ENCODE results near the gene SSUH2. TPM values are rescaled to one million over a fixed set of nuclear protein-coding genes. Genes with fewer than 3 reads are reported as not detected.

Gene SSUH2
- total RNA-seq, 1 experiment from 2014 or later = 0.51 TPM

DNA sequence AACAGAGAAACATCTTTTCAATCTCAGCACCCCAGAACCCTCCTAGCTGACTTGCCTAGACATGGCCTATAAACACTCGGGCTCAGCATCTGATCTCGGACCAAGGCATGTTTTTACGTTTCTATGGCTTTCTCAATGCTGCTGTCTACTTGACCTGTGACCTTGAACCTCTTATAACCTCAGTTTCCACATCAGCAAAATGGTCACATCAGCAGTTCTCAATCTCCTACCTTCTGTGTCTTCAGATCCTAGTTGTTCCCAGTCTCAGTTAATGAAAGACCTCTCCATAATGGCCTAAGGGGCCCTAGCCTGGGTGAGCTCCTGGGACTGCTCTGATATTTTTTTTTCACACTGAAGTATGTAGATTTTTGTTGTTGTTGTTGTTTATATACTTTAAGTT, 39.6 kb downstream of the SSUH2 start:
- TF ChIP-seq, protein P1, sequence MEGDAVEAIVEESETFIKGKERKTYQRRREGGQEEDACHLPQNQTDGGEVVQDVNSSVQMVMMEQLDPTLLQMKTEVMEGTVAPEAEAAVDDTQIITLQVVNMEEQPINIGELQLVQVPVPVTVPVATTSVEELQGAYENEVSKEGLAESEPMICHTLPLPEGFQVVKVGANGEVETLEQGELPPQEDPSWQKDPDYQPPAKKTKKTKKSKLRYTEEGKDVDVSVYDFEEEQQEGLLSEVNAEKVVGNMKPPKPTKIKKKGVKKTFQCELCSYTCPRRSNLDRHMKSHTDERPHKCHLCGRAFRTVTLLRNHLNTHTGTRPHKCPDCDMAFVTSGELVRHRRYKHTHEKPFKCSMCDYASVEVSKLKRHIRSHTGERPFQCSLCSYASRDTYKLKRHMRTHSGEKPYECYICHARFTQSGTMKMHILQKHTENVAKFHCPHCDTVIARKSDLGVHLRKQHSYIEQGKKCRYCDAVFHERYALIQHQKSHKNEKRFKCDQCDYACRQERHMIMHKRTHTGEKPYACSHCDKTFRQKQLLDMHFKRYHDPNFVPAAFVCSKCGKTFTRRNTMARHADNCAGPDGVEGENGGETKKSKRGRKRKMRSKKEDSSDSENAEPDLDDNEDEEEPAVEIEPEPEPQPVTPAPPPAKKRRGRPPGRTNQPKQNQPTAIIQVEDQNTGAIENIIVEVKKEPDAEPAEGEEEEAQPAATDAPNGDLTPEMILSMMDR (IDR thresholded peaks at IDR 0.05; ENCODE audit: unreplicated experiment) = no peak
- Mint-ChIP-seq H3K36me3 (ENCODE audit: insufficient read depth, unreplicated experiment) (no peaks in the 10 kb centered on the region), H3K27ac (ENCODE audit: low read depth, unreplicated experiment) (peak overlapping the region; percentile 10), H3K27me3 (ENCODE audit: insufficient read depth, unreplicated experiment) (no peaks in the 10 kb centered on the region), H3K4me1 (ENCODE audit: insufficient read depth, unreplicated experiment) (peaks cover 21% of the 10 kb centered on the region), H3K4me3 (ENCODE audit: unreplicated experiment) (no peak overlapping the region), H3K9me3 (ENCODE audit: unreplicated experiment) (no peaks in the 10 kb centered on the region)
- BruUV-seq (replicated peaks) = no TSS peak
- ChIA-PET POLR2A (no interaction called here), CTCF (interaction anchor here (1.4 to 7.6 kb wide), 2 partner anchors 17 to 161 kb away, joined by 4 to 72 read pairs; no protein-coding TSS in a partner anchor)
- no peak for DNase-seq (ENCODE audit: unreplicated experiment)
- intact Hi-C loops (cut with micrococcal nuclease) = no loop called here

DNA sequence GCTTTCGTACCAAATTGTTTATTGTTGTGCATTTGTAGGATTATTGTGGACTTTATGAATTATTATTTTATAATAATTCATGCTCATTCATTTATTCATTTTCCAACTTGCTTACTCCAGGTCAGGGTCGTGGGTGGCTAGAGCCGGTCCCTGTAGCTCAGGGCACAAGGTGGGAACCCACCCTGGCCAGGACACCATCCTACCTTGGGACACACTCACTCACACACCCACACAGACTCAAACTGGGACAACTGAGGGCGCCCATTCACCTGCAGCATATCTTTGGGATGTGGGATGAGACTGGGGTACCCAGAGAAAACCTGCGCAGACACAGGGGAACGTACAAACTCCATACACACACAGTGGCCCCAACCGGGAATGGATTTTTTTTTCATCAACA, 40.6 kb downstream of the SSUH2 start:
- H3K27me3 Mint-ChIP-seq (ENCODE audit: insufficient read depth, unreplicated experiment) = no peaks in the 10 kb centered on the region
- intact Hi-C loops (cut with micrococcal nuclease) = no loop called here
- no peaks in the 10 kb centered on the region for H3K36me3 Mint-ChIP-seq (ENCODE audit: insufficient read depth, unreplicated experiment)
- peaks cover 21% of the 10 kb centered on the region for H3K4me1 Mint-ChIP-seq (ENCODE audit: insufficient read depth, unreplicated experiment)
- peak overlapping the region; percentile 90 for H3K27ac Mint-ChIP-seq (ENCODE audit: low read depth, unreplicated experiment)
- TF ChIP-seq, protein P1 (IDR thresholded peaks at IDR 0.05; ENCODE audit: unreplicated experiment) = no peak
- ChIA-PET CTCF (no interaction called here), POLR2A (no interaction called here)
- no peak for DNase-seq (ENCODE audit: unreplicated experiment)
- no TSS peak for BruUV-seq (replicated peaks)
- H3K4me3 Mint-ChIP-seq (ENCODE audit: unreplicated experiment) = no peak overlapping the region
- H3K9me3 Mint-ChIP-seq (ENCODE audit: unreplicated experiment) = no peaks in the 10 kb centered on the region

DNA sequence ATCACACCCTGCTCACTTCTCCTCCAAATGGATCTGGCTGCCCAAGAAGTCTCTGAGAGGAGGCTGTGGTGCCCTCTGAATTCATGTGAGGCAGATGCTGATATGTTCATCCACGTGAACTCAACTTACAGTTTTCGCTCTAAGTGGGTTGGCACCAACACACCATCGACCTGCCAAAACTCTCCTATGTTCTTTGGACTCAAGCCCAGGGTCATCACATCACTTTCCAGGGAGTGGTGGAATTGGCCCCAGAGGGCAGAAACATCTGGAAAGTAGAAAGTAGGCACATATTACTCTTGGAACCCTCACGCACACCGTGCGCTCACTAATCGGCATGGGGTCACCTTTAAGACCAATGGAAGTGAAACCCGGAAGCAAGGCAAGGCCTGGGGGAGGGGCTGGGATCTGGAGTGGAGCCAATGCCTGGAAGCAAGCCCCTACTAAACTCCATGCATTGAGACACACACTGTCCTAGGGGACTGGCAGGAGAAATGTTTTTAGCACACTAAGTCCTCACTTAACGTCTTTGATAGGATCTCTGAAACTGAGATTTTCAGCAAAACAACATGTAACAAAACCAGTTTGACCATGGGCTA, 41.4 kb downstream of the SSUH2 start:
- no TSS peak for BruUV-seq (replicated peaks)
- H3K4me1 Mint-ChIP-seq (ENCODE audit: insufficient read depth, unreplicated experiment) = peaks cover 21% of the 10 kb centered on the region
- intact Hi-C loops (cut with micrococcal nuclease) = loop anchor here (1.0 kb wide), 1 partner anchor 161 kb away; no protein-coding TSS in a partner anchor
- DNase-seq (ENCODE audit: unreplicated experiment) = peak; percentile 90
- TF ChIP-seq, protein P1 (IDR thresholded peaks at IDR 0.05; ENCODE audit: unreplicated experiment) = no peak
- H3K36me3 Mint-ChIP-seq (ENCODE audit: insufficient read depth, unreplicated experiment) = no peaks in the 10 kb centered on the region
- H3K27me3 Mint-ChIP-seq (ENCODE audit: insufficient read depth, unreplicated experiment) = no peaks in the 10 kb centered on the region
- H3K9me3 Mint-ChIP-seq (ENCODE audit: unreplicated experiment) = no peaks in the 10 kb centered on the region
- H3K27ac Mint-ChIP-seq (ENCODE audit: low read depth, unreplicated experiment) = peak overlapping the region; percentile 90
- POLR2A ChIA-PET = no interaction called here
- CTCF ChIA-PET = no interaction called here
- peak overlapping the region; percentile 46 for H3K4me3 Mint-ChIP-seq (ENCODE audit: unreplicated experiment)

DNA sequence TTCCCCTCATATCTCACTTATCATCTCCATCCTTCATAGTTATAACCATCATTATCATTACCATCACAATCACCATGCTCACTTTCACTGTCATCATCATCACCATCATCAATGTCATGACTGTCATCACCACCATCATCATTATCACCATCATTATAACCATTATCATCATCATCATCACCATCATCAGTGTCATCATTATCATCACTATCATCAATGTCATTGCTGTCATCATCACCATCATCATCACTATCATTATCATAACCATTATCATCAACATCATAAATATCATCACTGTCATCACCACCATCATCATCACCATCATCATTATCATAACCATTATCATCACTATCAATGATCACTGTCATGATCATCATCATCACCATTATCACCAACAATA, 44.1 kb downstream of the SSUH2 start:
- CTCF ChIA-PET = interaction anchor here (0.7 kb wide), 1 partner anchor 147 kb away, joined by 3 read pairs; no protein-coding TSS in a partner anchor
- Mint-ChIP-seq H3K9me3 (ENCODE audit: unreplicated experiment) (no peaks in the 10 kb centered on the region), H3K36me3 (ENCODE audit: insufficient read depth, unreplicated experiment) (no peaks in the 10 kb centered on the region), H3K27ac (ENCODE audit: low read depth, unreplicated experiment) (no peak overlapping the region), H3K4me1 (ENCODE audit: insufficient read depth, unreplicated experiment) (peaks cover 10% of the 10 kb centered on the region), H3K4me3 (ENCODE audit: unreplicated experiment) (no peak overlapping the region), H3K27me3 (ENCODE audit: insufficient read depth, unreplicated experiment) (no peaks in the 10 kb centered on the region)
- intact Hi-C loops (cut with micrococcal nuclease) = no loop called here
- no TSS peak for BruUV-seq (replicated peaks)
- DNase-seq (ENCODE audit: unreplicated experiment) = no peak
- POLR2A ChIA-PET = interaction anchor here (1.5 kb wide), 1 partner anchor 25 kb away, joined by 4 read pairs; no protein-coding TSS in a partner anchor
- TF ChIP-seq, protein P1 (IDR thresholded peaks at IDR 0.05; ENCODE audit: unreplicated experiment) = no peak

Data from MCF 10A (cell line).